Kasumi-1 (cell line): ENCODE measurements around the gene ACP5.
"Not testable (repeated sequence)": the region's sequence is repeated elsewhere in the genome, so short reads cannot be mapped to it uniquely, and the experiment has no call there.

Experiments
- DNase-seq, 2 experiments: peaks; one replicate each; lab custom pipeline; 2025; lab: John Stamatoyannopoulos, UW

Gene ACP5

GRCh38 chr19:11577451-11578257 is at the start of gene ACP5:
Gene ACP5 (minus strand): TSS chr19:11577645. CDS start chr19:11577317, 328 bp downstream.
- DNase-seq, result no peak

- DNase-seq, result no peak
Measured at GRCh38 chr19:11626252-11626651, 48.8 kb upstream of the ACP5 start.

GRCh38 chr19:11624069-11624463 is 46.6 kb upstream of the ACP5 start:
- DNase-seq, result no peak

- not testable (repeated sequence) for DNase-seq
Measured at GRCh38 chr19:11622401-11622800, 45.0 kb upstream of the ACP5 start.

GRCh38 chr19:11620553-11620952 is 43.1 kb upstream of the ACP5 start:
- DNase-seq, result no peak

- DNase-seq, result no peak
Measured at GRCh38 chr19:11617180-11618062, 40.0 kb upstream of the ACP5 start.

- peak; percentile 10 to 19 for DNase-seq
Measured at GRCh38 chr19:11612816-11613511, 35.5 kb upstream of the ACP5 start.

- DNase-seq, result no peak
Measured at GRCh38 chr19:11611730-11612129, 34.3 kb upstream of the ACP5 start.

- DNase-seq, result no peak
Measured at GRCh38 chr19:11606484-11606883, 29.0 kb upstream of the ACP5 start.

- not testable (repeated sequence) for DNase-seq
Measured at GRCh38 chr19:11599704-11600103, 22.3 kb upstream of the ACP5 start.

GRCh38 chr19:11598746-11599145 is 21.3 kb upstream of the ACP5 start:
- no peak for DNase-seq

- DNase-seq, result no peak
Measured at GRCh38 chr19:11598103-11598483, 20.6 kb upstream of the ACP5 start.

- DNase-seq, result peak; percentile 96 to 98
Measured at GRCh38 chr19:11597202-11598102, 20.0 kb upstream of the ACP5 start, which contains the start of gene ZNF627. Gene ZNF627 (plus strand): TSS chr19:11597483. CDS start chr19:11597628, 145 bp downstream.

- no peak for DNase-seq
Measured at GRCh38 chr19:11596156-11596555, 18.7 kb upstream of the ACP5 start.

GRCh38 chr19:11594084-11594483 is 16.6 kb upstream of the ACP5 start:
- DNase-seq, result no peak

- DNase-seq, result no peak
Measured at GRCh38 chr19:11587975-11588631, 10.7 kb upstream of the ACP5 start.

- peak; percentile 80 to 84 for DNase-seq
Measured at GRCh38 chr19:11587302-11587974, 10.0 kb upstream of the ACP5 start.

GRCh38 chr19:11586331-11586730 is 8.9 kb upstream of the ACP5 start:
- no peak for DNase-seq

GRCh38 chr19:11581740-11582139 is 4.3 kb upstream of the ACP5 start:
- DNase-seq, result no peak

GRCh38 chr19:11580116-11580515 is 2.7 kb upstream of the ACP5 start:
- DNase-seq, result no peak
